ENCODE measurements around the gene ANKRD63. TPM values are rescaled to one million over a fixed set of nuclear protein-coding genes. Genes with fewer than 3 reads are reported as not detected.

ANKRD63 gene
- total RNA-seq, 1 donor from 2014 or later: not detected

GRCh38 chr15:40269604-40270003 is 13.3 kb downstream of the ANKRD63 start:
- no peak overlapping the region for H3K4me3 ChIP-seq
- H3K79me2 ChIP-seq (ENCODE audit: low read depth): no peaks in the 10 kb centered on the region
- H3K27ac ChIP-seq: no peak overlapping the region
- Mint-ChIP-seq H3K9me3 (no peaks in the 10 kb centered on the region), H3K4me1 (peaks cover 20% of the 10 kb centered on the region), H3K27ac (no peak overlapping the region), H3K36me3 (no peaks in the 10 kb centered on the region), H3K27me3 (ENCODE audit: insufficient read depth, low read depth) (peaks cover 7% of the 10 kb centered on the region), H3K4me3 (no peak overlapping the region)
- H3K9ac ChIP-seq: no peak overlapping the region
- no peak overlapping the region for H3K4me2 ChIP-seq
- H3F3A ChIP-seq (ENCODE audit: low read depth): no peaks in the 10 kb centered on the region
- H3K4me1 ChIP-seq: peaks cover 12% of the 10 kb centered on the region
- no peaks in the 10 kb centered on the region for H3K9me3 ChIP-seq (ENCODE audit: low read depth)
- TF ChIP-seq EZH2 (IDR thresholded peaks at IDR 0.05) (no peak), EZH2phosphoT487 (IDR thresholded peaks at IDR 0.05) (no peak), CTCF (IDR thresholded peaks at IDR 0.05) (no peak)
- no peaks in the 10 kb centered on the region for H3K27me3 ChIP-seq
- no peaks in the 10 kb centered on the region for H3K36me3 ChIP-seq
- H2AFZ ChIP-seq (replicated peaks): no peak overlapping the region
- no peak for DNase-seq (ENCODE audit: low spot score)
- no peaks in the 10 kb centered on the region for H4K20me1 ChIP-seq (ENCODE audit: low read depth)

DNA sequence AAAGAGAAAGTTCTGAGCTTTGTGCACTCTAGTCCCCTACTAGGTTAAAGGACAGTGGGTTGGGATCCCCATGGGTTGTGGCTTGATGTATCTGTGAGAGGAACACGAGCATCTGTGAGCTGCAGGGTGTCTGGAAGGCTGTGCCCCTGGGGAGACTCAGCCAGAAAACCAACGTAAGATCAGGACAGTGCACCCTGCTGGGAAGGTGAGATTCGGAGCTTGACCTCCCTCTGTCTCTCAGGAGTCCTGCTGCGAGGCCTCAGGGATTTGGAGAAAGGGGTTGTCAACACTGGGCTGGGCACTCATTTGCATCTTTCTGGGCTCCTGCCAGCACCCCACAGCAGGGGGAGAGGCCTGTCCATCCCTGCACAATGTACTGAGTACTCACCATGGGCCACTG is 15.2 kb downstream of the ANKRD63 start:
- TF ChIP-seq EZH2 (IDR thresholded peaks at IDR 0.05) (no peak), EZH2phosphoT487 (IDR thresholded peaks at IDR 0.05) (no peak), CTCF (IDR thresholded peaks at IDR 0.05) (no peak)
- peaks cover 12% of the 10 kb centered on the region for H3K4me1 ChIP-seq
- H4K20me1 ChIP-seq (ENCODE audit: low read depth): no peaks in the 10 kb centered on the region
- no peaks in the 10 kb centered on the region for H3K9me3 ChIP-seq (ENCODE audit: low read depth)
- H2AFZ ChIP-seq (replicated peaks): no peak overlapping the region
- no peak overlapping the region for H3K4me2 ChIP-seq
- Mint-ChIP-seq H3K27ac (peak overlapping the region; percentile 53), H3K9me3 (peaks cover 4% of the 10 kb centered on the region), H3K4me3 (no peak overlapping the region), H3K36me3 (no peaks in the 10 kb centered on the region), H3K4me1 (peaks cover 22% of the 10 kb centered on the region), H3K27me3 (ENCODE audit: insufficient read depth, low read depth) (peaks cover 10% of the 10 kb centered on the region)
- no peak for DNase-seq (ENCODE audit: low spot score)
- H3K27me3 ChIP-seq: no peaks in the 10 kb centered on the region
- no peak overlapping the region for H3K4me3 ChIP-seq
- H3F3A ChIP-seq (ENCODE audit: low read depth): no peaks in the 10 kb centered on the region
- H3K27ac ChIP-seq: no peak overlapping the region
- no peaks in the 10 kb centered on the region for H3K36me3 ChIP-seq
- no peaks in the 10 kb centered on the region for H3K79me2 ChIP-seq (ENCODE audit: low read depth)
- H3K9ac ChIP-seq: no peak overlapping the region

- peaks cover 4% of the 10 kb centered on the region for H3K9me3 Mint-ChIP-seq
- Histone ChIP-seq H3K4me1 (peaks cover 12% of the 10 kb centered on the region), H3K4me3 (no peak overlapping the region), H3K36me3 (no peaks in the 10 kb centered on the region), H3K9ac (no peak overlapping the region), H3K27me3 (no peaks in the 10 kb centered on the region), H3K27ac (no peak overlapping the region), H3F3A (ENCODE audit: low read depth) (no peaks in the 10 kb centered on the region), H3K4me2 (no peak overlapping the region), H4K20me1 (ENCODE audit: low read depth) (no peaks in the 10 kb centered on the region), H2AFZ (replicated peaks) (no peak overlapping the region), H3K9me3 (ENCODE audit: low read depth) (no peaks in the 10 kb centered on the region), H3K79me2 (ENCODE audit: low read depth) (no peaks in the 10 kb centered on the region)
- no peak for TF ChIP-seq EZH2phosphoT487 (IDR thresholded peaks at IDR 0.05)
- TF ChIP-seq EZH2 (IDR thresholded peaks at IDR 0.05): no peak
- TF ChIP-seq CTCF (IDR thresholded peaks at IDR 0.05): no peak
- no peaks in the 10 kb centered on the region for H3K36me3 Mint-ChIP-seq
- DNase-seq (ENCODE audit: low spot score): no peak
- peaks cover 8% of the 10 kb centered on the region for H3K27me3 Mint-ChIP-seq (ENCODE audit: insufficient read depth, low read depth)
- H3K27ac Mint-ChIP-seq: peak overlapping the region; percentile 40
- peaks cover 19% of the 10 kb centered on the region for H3K4me1 Mint-ChIP-seq
- no peak overlapping the region for H3K4me3 Mint-ChIP-seq
Measured at GRCh38 chr15:40266828-40267304, 16.0 kb downstream of the ANKRD63 start.
